C4-2B (cell line): Measurements from ENCODE around the gene NRTN.

ENCODE experiments used
- ZFX ChIP-seq: fragments of 450-650 bp; IDR thresholded peaks from 2 replicates; pipeline ENCODE4 v1.6.1; 2017
- TF ChIP-seq, protein P1 (sequence below): fragments of 450-650 bp; conservative IDR thresholded peaks from 2 replicates; pipeline ENCODE4 v1.5.1; 2017; ENCODE audit warnings: mild to moderate bottlenecking

- TF ChIP-seq, protein P1, sequence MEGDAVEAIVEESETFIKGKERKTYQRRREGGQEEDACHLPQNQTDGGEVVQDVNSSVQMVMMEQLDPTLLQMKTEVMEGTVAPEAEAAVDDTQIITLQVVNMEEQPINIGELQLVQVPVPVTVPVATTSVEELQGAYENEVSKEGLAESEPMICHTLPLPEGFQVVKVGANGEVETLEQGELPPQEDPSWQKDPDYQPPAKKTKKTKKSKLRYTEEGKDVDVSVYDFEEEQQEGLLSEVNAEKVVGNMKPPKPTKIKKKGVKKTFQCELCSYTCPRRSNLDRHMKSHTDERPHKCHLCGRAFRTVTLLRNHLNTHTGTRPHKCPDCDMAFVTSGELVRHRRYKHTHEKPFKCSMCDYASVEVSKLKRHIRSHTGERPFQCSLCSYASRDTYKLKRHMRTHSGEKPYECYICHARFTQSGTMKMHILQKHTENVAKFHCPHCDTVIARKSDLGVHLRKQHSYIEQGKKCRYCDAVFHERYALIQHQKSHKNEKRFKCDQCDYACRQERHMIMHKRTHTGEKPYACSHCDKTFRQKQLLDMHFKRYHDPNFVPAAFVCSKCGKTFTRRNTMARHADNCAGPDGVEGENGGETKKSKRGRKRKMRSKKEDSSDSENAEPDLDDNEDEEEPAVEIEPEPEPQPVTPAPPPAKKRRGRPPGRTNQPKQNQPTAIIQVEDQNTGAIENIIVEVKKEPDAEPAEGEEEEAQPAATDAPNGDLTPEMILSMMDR, result no peak
- no peak for TF ChIP-seq ZFX
These were observed 4.3 kb upstream of the NRTN start for GRCh38 chr19:5800361-5801270.
